HG03025 (cell line): ENCODE measurements around the gene BTG4.

Source experiments
- ATAC-seq: cut with Tn5 transposase; IDR thresholded peaks from one replicate; pipeline ENCODE4 v1.9.1; 2021; ENCODE audit warnings: mild to moderate bottlenecking, moderate library complexity; ENCODE audit not compliant: unreplicated experiment, low FRiP score

The BTG4 gene

DNA sequence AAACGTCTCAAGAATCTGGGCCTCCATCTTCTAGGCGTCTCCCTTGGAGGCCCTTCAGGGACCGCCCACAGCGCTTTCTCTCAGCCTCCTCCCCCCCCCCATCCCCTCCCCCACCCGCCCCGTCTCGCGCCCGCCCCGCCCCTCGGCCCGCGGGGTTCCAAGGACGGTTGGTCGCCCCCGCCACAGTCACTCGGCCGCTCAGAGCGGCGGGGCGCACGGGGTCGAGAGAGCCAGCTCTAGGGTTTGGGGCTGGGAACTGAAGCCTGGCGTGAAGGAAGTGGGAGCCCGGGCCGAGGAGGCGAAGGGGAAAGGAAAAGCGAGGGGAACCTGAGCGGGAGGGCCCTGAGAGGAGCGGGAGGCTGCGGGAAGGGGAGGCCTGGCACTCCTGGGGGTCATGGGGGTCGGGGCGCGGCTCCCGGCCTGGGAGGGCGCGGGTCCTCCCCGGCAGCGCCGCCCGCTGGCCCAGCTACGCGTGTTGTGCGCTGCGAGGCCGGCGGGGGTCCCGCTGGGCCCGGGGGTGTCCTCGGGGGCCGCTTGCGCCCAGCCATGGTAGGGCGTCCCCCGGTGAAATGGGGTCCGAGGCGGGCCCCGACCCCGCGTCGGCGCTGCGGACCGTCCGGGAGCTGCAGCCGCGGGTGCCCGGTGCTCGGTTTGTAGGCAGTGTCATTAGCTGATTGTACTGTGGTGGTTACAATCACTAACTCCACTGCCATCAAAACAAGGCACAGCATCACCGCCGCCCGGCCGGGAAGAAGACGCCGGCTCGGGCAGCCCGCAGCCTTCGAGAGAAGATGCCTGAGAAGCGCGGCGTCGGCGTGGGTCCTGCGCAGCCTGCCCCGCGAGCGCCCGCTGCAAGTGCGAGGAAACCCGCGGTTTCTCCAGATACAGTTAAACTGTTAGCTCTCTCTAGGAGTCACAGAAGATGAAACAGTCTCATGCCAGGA is at the start of gene BTG4:
Gene BTG4 (minus strand): TSS at position 91 of the 944 bp plus-strand sequence. CDS start 13,610 bp downstream, outside the sequence.
- ATAC-seq = no peak

DNA sequence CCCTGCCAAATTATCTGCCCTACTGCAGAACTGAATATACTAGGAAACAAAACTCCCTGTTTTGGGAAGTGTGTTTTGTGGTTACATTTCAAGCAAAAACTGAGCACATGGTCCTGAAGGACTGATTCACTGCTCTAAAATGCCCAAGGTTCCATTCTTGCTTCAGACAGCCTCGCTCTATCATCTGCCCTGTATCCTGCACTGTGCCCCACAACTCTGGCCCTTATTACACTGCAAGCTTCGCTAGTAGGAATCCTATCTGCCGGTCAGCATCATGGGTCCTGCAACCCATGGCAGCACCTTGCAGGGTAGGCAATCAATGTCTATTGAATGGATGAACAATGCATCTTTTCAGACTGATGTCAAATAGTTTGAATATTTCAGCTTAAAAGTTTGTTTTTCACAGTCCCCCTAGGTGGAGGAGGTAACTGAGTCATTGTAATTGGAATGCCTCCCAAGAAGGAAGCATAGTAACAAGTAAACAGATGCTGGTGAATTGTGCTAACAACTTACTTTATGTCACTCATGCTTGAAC is 49.7 kb upstream of the BTG4 start:
- ATAC-seq = no peak

DNA sequence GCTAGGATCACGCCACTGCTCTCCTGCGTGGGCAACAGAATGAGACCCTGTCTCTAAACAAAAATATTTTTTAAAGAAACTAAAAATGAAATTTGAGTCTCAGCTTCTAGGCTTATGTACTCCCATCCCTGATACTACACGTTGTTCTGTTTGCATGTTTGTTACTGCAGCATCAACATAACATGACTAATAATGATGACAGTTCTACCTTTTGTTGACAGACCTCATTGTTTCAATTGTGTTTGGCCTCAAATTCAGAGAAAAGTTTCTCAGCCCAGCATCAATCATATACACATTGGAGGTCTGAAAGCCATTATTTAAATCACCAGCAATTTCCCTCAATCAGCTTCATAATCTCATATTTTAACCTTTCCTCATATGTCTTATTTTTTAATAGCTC is 49.1 kb upstream of the BTG4 start:
- ATAC-seq = no peak

DNA sequence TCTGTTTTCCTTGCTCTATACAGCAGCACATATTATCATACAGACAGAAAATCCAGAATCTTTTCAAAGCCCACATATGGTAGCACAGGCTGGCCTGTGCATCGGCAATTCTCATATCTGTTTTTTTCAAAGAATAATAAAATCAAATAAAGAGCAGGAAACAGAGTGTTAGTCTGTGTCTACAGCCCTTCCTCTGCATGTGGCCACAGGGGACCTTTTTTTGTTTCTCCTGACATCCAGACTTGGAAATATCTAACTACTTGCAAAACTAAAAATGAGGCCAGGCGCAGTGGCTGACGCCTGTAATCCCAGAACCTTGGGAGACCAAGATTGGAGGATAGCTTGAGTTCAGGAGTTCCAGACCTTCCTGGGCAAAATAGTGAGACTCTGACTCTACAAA is 48.6 kb upstream of the BTG4 start:
- ATAC-seq = no peak

DNA sequence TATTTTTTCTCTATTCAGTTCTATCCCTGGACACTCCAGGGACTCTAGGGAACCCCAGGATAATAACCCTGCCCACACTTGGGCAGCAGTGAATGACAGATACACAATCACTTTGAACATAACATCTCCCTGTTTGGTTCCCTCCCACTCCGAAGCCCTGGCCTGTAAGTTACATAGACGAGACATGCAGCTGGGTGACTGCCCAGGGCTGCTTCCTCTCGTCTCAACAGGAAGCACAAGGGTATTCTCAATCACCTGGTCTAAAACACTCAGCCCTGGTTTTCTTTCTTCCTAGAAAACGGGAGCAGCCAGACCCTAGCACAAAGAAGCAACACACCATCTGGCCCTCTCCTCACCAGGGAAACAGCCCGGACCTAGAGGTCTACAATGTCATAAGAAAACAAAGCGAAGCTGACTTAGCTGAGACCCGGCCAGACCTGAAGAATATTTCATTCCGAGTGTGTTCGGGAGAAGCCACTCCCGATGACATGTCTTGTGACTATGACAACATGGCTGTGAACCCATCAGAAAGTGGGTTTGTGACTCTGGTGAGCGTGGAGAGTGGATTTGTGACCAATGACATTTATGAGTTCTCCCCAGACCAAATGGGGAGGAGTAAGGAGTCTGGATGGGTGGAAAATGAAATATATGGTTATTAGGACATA is 47.7 kb upstream of the BTG4 start:
- no peak for ATAC-seq

DNA sequence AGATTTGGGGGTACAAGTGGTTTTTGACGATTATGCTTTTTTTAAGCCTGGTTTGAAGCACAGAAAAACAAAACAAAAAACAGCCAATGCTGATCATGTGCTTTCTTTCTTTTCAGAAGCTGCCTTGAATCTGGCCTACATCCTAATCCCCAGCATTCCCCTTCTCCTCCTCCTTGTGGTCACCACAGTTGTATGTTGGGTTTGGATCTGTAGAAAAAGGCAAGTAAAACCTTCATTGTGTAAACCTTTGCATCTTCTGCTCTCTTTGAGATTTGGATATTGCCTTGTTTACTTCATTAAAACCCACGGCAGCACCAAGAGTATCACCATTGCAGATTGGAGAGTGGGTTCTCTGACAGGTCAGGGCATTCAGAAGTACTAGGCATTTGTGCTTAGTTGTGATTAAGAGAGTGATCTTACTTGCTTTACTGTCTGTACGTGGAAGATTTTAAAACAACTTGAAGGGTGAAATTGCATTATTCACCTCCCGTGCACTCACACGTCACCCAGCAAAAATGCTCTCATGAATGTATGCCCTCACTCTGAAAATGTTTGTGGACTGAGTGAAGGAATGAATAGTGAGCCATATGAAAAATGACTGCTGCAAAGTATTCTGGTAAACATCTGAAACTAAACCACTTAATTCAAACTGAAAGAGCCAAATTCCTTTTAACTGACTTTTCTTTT is 45.4 kb upstream of the BTG4 start:
- ATAC-seq = no peak

DNA sequence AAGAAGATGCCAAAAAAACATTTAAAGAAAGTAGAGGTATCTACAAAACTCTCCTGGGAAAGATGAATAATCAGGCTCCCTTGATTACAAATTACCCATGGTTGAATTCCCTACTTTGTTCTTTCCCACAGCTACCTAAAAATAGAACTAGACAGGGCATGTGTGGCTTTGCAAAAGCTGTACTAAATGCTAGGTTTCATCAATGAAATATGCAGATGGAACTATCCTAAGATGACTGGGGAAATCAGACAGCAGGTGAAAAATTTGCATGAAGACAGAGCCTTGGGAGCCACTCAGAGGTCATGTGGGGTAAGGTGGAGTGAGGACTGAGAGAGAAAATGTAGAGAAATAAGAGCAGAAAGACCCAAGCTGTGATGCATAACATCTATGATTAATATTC is 43.1 kb upstream of the BTG4 start:
- ATAC-seq = no peak

DNA sequence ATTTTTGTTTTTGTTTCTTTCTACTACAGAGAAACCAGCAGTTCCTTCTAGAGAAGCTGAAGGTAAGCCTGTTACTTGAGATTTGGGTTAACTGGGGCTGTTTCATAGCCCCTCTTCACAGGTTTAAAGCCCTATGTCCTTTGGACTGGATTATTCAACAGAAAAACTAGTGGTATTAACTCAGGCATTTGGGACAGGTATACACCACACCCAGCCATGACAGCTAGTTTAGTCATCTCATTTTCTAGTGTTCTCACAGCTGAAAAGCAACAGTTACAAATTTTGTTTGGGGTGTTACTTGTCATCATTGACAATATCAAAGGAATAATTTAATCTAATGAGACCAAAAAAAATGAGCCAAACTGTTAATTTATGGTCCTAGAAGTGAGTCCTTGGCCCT is 42.3 kb upstream of the BTG4 start:
- no peak for ATAC-seq

DNA sequence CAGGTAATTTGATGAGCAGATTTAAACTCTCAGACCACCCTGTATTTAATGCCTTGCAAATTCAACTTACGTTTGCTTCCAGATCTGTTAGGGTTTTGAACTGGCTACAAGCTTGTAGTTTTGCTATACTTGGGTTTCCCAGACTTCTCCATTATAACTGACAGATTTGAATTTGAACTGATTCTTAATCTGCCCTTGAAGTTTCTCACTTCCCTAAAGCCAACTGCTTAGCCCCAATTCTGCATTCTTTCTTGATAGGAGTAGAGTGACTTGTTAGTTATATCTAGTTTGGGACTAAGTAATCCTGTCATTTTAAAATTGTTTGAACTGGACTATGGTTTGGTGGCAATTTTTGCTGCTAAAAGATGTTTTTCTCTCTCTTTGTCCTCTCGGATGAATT is 38.1 kb upstream of the BTG4 start:
- ATAC-seq = no peak

DNA sequence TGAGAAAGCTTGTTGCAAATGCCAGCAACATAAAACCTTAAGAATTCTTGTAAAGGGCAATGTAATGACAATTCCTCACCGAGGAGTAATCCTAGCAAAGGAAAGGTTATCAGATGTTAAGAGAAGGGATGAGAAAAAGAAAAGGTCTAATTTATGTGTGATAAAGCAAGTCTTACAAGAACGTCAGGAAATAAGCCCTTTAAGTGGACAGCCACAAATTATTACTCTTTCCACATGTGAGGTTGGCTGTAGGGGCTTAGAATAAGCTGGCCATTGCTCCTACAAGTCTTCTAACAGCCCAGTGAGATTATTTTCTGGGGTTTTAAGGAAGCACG is 37.6 kb upstream of the BTG4 start:
- no peak for ATAC-seq

DNA sequence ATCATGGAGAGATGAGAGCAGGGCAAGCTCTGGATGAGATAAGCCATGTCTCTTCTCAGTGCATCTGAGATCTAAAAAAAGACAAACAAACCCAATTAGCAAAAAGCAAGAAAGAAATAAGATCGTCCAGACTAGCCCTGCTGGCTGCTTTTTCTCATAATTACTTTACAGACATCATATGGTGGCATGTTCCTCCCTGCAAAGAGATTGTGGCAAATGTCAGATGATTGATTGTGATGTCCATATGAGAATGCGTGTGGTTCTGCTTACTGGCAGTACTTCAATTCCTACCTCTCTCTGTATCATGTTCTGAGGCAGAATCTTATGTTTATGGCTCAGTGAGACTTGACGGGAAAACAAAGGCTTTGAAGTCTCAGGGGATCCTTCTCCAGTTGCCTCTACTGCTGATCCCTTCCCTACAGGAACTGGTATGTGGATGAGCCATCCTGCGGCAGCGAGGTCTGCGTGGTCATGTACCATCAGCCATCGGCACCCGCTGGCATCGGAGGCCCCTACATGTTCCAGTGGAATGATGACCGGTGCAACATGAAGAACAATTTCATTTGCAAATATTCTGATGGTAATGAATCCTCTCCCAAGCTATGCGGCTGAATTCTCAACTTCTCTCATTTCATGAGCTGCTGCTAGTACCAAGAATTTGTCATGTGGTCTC is 37.1 kb upstream of the BTG4 start:
- ATAC-seq = no peak

DNA sequence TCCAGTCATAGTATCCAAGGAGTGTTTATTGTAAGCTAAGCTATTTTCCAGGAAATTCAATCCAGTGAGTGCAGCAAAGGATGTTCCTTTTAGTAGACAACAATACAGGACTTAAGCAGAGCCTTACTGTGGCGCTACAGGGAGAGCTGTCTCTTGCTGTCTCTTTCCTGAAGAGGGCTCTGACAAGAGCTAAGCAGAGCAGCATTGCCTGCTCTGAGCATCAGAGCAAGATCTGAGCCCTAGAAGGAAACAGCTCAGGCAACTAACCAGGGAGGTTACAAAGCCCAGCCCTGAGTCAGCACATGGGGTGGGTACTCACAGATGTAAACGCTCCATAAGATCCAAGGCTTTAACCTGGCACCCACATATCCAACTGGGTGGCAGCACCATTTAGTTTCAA is 36.3 kb upstream of the BTG4 start:
- no peak for ATAC-seq

DNA sequence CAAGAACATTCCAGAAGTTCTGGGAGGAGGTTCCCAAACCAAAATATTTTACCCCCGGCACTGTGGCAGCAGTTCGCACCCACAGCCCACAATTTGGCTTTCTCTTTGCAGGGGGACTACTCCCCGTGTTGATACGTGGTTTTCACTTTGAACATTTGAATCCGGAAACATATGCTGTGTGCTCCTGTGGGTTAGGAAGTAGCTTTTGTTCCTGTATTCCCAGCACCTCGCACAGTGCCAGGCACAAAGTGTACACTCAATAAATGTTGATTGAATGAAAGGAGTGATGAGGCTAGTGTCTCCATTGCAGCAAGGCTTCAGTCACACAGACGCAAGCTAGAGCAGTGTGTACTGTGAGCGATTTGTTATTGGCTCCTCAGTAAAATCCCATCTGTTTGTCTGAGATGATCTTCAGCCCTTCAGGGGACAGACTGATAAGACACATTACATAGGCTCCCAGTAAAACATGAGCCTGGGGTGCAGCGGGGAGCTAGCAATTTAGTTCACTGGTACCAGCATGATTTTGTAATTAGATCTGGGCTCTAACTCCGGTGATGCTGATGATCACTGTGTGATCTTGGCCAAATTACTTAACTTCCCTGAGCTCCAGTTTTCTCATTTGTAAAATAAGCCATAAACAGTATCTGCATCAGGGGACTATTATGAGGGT is 30.6 kb upstream of the BTG4 start:
- ATAC-seq = no peak

DNA sequence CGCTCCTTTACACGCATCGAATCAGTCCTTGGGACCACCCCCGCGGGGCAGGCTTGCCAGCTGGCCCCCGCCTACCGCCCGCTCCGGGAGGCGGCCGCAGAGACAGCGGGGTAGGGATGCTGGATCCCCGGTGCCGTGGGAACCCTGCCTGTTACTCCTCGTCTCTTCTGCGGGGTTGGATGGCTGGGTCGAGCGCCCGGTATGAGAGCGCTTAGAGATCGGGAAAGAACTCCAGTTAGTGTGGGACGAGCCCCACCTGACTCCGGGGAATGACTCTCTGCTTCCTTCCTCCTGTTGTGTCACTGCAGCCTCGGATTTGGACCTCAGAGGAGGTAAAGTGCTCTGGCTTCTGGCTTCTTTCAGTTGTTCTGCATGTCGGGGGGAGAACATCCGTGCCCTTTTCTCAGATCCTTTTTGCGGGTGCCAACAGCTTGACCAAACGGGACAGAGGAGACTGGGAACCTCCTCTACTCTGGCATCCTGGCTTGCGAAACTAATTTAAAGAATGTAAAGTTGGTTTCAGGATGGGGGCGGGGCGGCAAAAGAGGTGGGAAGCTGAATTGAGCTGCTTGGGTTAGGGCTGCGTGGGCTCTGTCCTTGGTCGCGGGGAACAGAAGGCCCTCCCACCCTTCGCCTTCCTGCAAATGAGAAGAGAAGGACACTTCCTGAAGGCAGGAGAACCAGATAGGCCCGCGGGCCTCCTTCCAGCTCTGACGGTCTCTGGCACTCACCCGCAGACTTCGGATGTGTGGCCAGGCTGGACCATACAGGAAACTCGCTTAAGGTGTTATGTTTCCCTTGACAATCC is 29.3 kb upstream of the BTG4 start:
- ATAC-seq = no peak

DNA sequence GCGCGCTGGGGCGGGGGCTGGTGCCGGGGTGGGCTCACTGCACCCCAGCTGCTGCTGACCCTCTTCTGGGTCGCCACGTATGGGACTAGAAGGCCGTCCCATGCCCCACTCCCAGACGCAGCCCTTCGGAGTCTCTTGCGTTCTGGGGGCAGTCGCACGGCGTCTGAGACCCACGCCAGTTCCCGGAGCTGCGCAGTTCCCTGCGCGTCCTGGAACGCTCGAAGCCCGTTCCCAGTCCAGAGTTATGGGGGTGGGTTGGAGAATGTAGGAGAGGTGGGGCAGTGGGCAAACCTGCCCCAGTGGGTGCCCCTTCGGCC is 28.7 kb upstream of the BTG4 start:
- ATAC-seq = no peak

DNA sequence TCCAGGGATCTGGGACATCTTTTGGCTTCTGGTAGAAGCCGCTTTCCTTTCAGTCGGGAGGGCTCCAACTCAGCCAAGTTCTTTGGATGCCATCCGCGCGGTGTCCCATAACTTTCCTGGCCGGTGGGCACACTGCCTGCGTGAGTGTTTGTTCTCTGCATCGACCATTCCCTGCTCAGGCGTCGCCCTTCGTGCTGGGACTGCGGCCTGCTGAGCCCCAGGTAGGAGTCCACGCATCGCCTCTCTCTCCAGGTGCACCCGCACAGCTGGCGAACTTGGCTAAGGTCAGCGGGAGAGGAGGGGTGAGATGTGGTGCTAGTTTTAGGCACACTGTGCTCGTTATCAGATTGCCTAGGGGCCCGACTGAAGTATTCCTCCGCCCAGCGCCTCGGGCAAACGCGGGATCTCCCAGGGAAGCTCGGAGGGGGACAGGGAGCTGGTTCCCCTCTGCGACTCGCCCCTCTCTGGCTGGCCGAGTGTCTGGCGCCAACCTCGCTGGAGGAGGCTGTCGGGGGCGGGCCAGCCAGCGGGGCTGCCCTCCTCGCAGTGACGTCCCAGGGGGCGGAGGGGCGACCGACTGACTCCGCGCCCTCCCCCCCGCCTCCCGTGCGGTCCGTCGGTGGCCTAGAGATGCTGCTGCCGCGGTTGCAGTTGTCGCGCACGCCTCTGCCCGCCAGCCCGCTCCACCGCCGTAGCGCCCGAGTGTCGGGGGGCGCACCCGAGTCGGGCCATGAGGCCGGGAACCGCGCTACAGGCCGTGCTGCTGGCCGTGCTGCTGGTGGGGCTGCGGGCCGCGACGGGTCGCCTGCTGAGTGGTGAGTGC is 28.1 kb upstream of the BTG4 start, which contains the start of gene LAYN:
Gene LAYN (plus strand): TSS at position 607 of the 823 bp plus-strand sequence. CDS start 124 bp downstream, at position 731.
- no peak for ATAC-seq

DNA sequence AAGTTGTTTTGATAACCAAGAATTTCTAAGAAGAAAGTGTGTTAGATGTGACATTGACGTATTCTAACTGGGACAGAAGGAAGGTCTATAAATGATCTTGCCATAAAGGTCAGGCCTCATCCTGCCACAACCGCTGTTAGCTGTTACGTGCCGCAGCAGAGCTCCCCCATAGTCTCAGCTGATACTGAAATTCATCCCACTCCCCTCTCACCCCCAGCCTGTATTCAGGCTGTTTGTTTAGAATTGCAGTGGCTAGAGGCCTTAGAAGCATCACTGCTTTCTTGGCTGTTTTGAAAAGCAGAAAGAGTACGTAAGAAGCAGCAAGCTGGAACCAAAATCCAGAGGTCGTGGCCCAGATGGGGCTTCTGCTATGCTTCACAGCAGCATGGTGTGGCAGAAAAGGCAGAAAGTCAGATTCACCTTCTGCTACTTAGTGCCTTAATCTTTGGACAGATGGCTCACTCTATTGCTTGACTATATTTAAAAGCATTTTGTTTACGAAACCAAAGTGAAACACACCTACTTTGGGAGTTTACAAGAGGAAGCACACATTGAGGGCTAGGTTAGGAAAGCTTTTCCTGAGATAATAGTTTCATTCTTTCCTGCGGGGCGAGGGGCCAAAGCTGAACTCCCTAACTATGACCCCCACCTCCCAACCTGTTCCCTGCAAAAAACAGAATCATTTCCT is 27.4 kb upstream of the BTG4 start:
- ATAC-seq = no peak
